ENCODE measurements around the gene DENND11.

Gene DENND11

GRCh38 chr7:141702047-141702567 is at the start of gene DENND11:
TSS of gene DENND11 (minus strand) at chr7:141702166. CDS start at chr7:141702153, 13 bp downstream.
- TF ChIP-seq CTCF (IDR thresholded peaks at IDR 0.05): no peak

- TF ChIP-seq CTCF (IDR thresholded peaks at IDR 0.05): no peak
These were observed 46.4 kb upstream of the DENND11 start for GRCh38 chr7:141748396-141748795.

GRCh38 chr7:141744131-141744530 is 42.2 kb upstream of the DENND11 start:
- no peak for TF ChIP-seq CTCF (IDR thresholded peaks at IDR 0.05)

GRCh38 chr7:141742229-141742628 is 40.3 kb upstream of the DENND11 start:
- TF ChIP-seq CTCF (IDR thresholded peaks at IDR 0.05): no peak

- no peak for TF ChIP-seq CTCF (IDR thresholded peaks at IDR 0.05)
These were observed 37.3 kb upstream of the DENND11 start for GRCh38 chr7:141739250-141739649.

- TF ChIP-seq CTCF (IDR thresholded peaks at IDR 0.05): no peak
These were observed 36.6 kb upstream of the DENND11 start for GRCh38 chr7:141738592-141739013.

GRCh38 chr7:141737836-141738591 is 36.0 kb upstream of the DENND11 start, which contains the start of gene SSBP1:
TSS of gene SSBP1 (plus strand) at chr7:141738358. CDS start at chr7:141739167, 809 bp downstream.
- TF ChIP-seq CTCF (IDR thresholded peaks at IDR 0.05): peak; percentile 84

Data from LNCAP (cell line).